COLO668 (cell line): ENCODE results near the gene EZH2.
A peak's percentile ranks its signal among the peaks of the same experiment; 100 is the strongest.

Experiments used
- DNase-seq: peaks from one replicate; lab custom pipeline; 2025; ENCODE audit not compliant: unreplicated experiment; lab: John Stamatoyannopoulos, UW

EZH2 gene

GRCh38 chr7:148856891-148857290 is 27.2 kb downstream of the EZH2 start:
- no peak for DNase-seq

DNA sequence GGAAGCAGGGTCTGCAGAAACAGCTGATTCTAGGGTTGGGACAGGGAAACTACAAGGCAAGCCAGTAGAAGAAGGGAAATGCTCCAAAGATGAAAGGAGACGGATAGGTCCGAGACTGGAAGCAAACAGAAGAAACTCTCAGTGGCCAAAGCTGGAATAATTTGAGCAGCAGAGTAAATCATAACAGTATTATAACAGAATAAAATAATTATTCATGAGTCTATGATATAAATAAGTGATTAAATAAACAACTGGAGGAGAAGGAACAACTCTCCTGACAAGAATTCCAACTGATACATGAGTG is 27.6 kb downstream of the EZH2 start:
- DNase-seq = no peak

GRCh38 chr7:148854983-148855382 is 29.1 kb downstream of the EZH2 start:
- DNase-seq = no peak

GRCh38 chr7:148852272-148852671 is 31.8 kb downstream of the EZH2 start:
- no peak for DNase-seq

- no peak for DNase-seq
These were observed 33.5 kb downstream of the EZH2 start for GRCh38 chr7:148850564-148850963.

GRCh38 chr7:148849393-148850098 is 34.5 kb downstream of the EZH2 start:
- no peak for DNase-seq

- no peak for DNase-seq
These were observed 36.0 kb downstream of the EZH2 start for GRCh38 chr7:148847815-148848734.

DNA sequence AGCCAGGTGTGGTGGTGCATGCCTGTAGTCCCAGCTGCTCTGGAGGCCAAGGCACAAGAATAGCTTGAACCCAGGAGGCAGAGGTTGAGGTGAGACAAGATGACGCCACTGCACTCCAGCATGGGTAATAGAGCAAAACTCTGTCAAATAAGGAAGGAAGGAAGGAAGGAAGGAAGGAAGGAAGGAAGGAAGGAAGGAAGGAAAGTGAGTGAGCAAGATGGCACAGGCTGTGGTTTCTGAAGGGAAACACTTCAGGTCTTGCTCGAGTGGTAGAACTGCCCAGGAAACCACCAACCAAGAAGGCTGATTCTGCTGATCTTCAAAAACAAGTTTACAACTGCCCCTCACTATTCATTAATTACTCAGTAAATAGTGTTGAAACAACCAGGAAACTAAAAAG is 45.2 kb downstream of the EZH2 start:
- no peak for DNase-seq

- no peak for DNase-seq
These were observed 48.2 kb downstream of the EZH2 start for GRCh38 chr7:148835854-148836253.

DNA sequence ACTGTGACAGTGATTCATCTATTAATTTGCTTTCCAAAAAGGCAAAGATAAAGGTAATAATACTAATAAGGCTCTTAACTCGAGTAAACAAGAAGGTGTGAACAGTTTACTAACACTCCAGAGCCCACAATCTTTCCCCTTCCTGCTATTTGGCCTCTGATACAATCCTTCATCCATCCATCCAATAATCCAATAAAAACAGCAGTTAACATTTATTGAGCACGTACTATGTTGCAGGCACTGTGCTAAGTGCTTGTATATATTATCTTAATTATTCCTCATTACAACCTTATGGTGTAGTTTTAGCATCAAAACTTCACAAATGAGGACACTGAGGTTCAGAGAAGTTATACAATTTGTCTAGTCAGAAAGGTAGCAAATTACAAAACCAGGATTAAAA is 49.5 kb downstream of the EZH2 start:
- no peak for DNase-seq

- no peak for DNase-seq
These were observed 52.3 kb downstream of the EZH2 start for GRCh38 chr7:148831782-148832181.

DNA sequence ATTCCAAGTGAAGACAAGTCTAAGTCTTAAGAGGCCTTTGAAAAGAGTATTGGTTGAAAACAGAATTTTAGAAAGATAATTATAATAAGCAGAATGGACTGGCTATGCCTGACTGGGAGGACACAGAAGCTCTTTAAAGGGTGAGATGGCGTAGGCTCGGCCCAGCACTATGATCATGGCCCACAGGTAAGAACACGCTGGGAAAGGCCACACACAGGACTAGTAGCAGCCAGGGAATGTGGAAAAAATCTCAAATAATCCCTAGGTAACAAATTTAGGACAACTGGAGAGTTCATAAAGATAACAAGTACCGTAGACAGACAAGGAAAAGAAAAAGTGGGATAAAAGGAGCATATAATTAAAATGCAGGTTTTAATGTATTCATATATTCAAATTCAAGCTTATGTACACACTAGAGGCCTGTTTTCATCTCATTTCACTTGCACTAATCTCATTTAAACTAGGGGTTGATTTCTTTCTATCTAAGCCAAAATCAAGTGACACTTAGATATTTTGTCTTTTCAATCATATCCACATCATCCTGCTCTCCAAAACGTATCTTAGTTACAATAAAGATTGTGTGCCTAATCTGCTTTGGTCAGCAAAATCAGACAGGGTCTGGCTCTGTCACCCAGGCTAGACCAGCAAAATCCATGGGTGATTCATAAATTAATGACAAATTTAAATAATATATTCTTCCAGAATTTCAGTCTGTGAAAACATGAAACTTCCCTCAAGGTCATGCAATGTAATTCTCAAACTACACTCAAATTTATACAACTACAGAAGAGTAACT is 53.0 kb downstream of the EZH2 start:
- no peak for DNase-seq

DNA sequence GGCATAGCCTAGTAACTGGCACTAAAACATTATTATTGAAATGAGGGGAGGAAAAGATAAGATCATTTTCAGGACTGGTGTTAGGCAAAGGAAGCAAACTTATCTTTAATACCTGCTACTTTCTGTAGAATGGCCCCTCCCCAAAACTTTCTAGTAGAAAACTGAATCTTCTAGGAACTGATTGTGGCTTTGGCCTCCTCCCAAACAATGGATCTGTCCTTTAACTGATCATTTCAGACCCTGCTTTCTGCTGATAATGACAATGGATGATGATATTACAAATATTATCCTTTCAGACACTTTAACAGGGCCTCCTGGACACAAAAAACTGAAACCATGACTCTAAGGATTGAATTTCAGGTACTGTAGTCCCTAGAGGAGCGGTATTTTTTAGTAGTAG is 55.1 kb downstream of the EZH2 start:
- DNase-seq = no peak

GRCh38 chr7:148825338-148825737 is 58.8 kb downstream of the EZH2 start:
- no peak for DNase-seq

DNA sequence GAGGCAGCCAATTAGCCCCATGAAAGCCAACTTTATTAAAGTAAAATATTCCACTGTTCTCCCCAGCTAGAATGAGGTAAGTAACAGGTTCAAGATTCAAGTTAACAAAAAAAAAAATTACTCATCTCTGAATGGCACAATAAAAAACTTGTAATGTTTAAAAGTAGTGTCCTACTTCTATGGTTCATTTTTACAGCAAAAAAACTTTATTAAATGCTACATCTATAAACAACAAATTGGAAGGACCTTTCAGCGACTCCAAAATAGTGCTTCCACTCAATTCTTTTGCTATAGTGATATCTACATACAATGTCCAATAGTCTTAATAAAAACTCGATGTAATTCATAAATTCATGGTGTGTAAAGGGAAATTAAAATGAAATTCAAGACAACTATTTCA is 59.2 kb downstream of the EZH2 start:
- DNase-seq = no peak

GRCh38 chr7:148821422-148821821 is 62.7 kb downstream of the EZH2 start:
- DNase-seq = no peak

- no peak for DNase-seq
These were observed 64.3 kb downstream of the EZH2 start for GRCh38 chr7:148819697-148820360.

GRCh38 chr7:148815612-148816011 is 68.5 kb downstream of the EZH2 start:
- DNase-seq = peak; percentile 59

- DNase-seq = no peak
These were observed 69.0 kb downstream of the EZH2 start for GRCh38 chr7:148814922-148815559.

GRCh38 chr7:148813890-148814289 is 70.2 kb downstream of the EZH2 start:
- no peak for DNase-seq

GRCh38 chr7:148811892-148812291 is 72.2 kb downstream of the EZH2 start:
- DNase-seq = no peak
